Measurements from ENCODE around the gene FAM43A.

Gene FAM43A

DNA sequence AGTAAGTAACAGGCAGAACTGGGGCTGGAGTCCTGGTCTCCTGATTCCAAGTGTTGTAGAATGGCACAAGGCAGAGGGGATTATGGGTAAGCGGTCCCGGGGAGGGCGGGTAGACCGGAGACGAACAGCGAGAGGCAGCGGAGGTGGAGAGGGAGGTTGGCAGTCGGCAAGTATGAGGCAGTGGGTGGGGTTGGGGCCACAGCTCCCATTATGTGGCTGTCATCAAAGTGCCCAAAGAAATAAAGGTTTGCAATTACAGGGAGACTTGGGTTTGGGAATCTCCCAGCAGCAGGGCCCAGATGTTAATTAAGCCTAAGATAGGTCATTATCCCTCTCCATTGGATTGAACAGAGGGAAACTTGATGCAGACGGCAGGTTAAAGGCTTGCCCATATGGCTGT lies 16.9 kb downstream of the FAM43A start:
- no peaks in the 10 kb centered on the region for H3K4me1 ChIP-seq (ENCODE audit: insufficient read depth, poor library complexity, severe bottlenecking)
- no peak for ATAC-seq (ENCODE audit: low read depth)

GRCh38 chr3:194705227-194705626 lies 19.5 kb downstream of the FAM43A start:
- H3K27ac ChIP-seq (ENCODE audit: poor library complexity, severe bottlenecking), result no peak overlapping the region
- no peak for TF ChIP-seq CTCF (IDR thresholded peaks at IDR 0.05; ENCODE audit: poor library complexity, severe bottlenecking)

More for the DNA sequence above, 16.9 kb downstream of the FAM43A start:
- no peak for TF ChIP-seq CTCF (IDR thresholded peaks at IDR 0.05; ENCODE audit: poor library complexity, severe bottlenecking)
- DNase-seq (ENCODE audit: low spot score), result no peak
- Histone ChIP-seq H3K36me3 (ENCODE audit: low read depth) (no peaks in the 10 kb centered on the region), H3K9me3 (ENCODE audit: severe bottlenecking) (no peaks in the 10 kb centered on the region), H3K27ac (ENCODE audit: poor library complexity, severe bottlenecking) (no peak overlapping the region), H3K27me3 (ENCODE audit: insufficient read depth, poor library complexity, severe bottlenecking) (no peaks in the 10 kb centered on the region), H3K4me3 (ENCODE audit: severe bottlenecking) (no peak overlapping the region)

DNA sequence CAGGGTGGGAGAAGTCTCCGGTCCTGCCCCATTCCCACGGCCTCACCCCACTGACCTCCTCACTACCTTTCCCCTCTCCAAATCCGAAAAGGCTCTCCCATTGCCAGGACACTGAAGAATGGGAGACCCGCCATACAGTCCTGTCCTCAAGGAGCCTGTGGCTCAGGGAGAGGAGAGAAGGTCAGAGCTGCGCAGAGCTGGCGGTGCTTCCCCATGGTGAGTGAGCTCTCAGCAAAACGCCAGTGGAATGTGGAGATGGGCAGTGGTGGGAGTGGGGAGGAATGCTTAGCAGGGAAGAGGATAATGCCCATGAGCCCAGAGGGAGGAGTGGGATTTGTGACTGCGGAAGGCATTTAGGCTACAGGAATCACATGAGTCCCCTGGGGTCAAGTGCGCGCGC lies 20.1 kb downstream of the FAM43A start:
- Histone ChIP-seq H3K4me1 (ENCODE audit: insufficient read depth, poor library complexity, severe bottlenecking) (no peaks in the 10 kb centered on the region), H3K27ac (ENCODE audit: poor library complexity, severe bottlenecking) (no peak overlapping the region), H3K9me3 (ENCODE audit: severe bottlenecking) (no peaks in the 10 kb centered on the region), H3K4me3 (ENCODE audit: severe bottlenecking) (no peak overlapping the region), H3K27me3 (ENCODE audit: insufficient read depth, poor library complexity, severe bottlenecking) (no peaks in the 10 kb centered on the region), H3K36me3 (ENCODE audit: low read depth) (no peaks in the 10 kb centered on the region)
- ATAC-seq (ENCODE audit: low read depth), result no peak
- no peak for TF ChIP-seq CTCF (IDR thresholded peaks at IDR 0.05; ENCODE audit: poor library complexity, severe bottlenecking)
- DNase-seq (ENCODE audit: low spot score), result no peak

More at GRCh38 chr3:194705227-194705626, 19.5 kb downstream of the FAM43A start:
- Histone ChIP-seq H3K9me3 (ENCODE audit: severe bottlenecking) (no peaks in the 10 kb centered on the region), H3K27me3 (ENCODE audit: insufficient read depth, poor library complexity, severe bottlenecking) (no peaks in the 10 kb centered on the region), H3K4me1 (ENCODE audit: insufficient read depth, poor library complexity, severe bottlenecking) (no peaks in the 10 kb centered on the region), H3K36me3 (ENCODE audit: low read depth) (no peaks in the 10 kb centered on the region), H3K4me3 (ENCODE audit: severe bottlenecking) (no peak overlapping the region)
- no peak for DNase-seq (ENCODE audit: low spot score)
- no peak for ATAC-seq (ENCODE audit: low read depth)

GRCh38 chr3:194707147-194707540 lies 21.5 kb downstream of the FAM43A start:
- ATAC-seq (ENCODE audit: low read depth), result no peak

More at GRCh38 chr3:194707147-194707540, 21.5 kb downstream of the FAM43A start:
- H3K4me1 ChIP-seq (ENCODE audit: insufficient read depth, poor library complexity, severe bottlenecking), result peaks cover 7% of the 10 kb centered on the region
- no peaks in the 10 kb centered on the region for H3K36me3 ChIP-seq (ENCODE audit: low read depth)
- no peak overlapping the region for H3K4me3 ChIP-seq (ENCODE audit: severe bottlenecking)
- no peaks in the 10 kb centered on the region for H3K9me3 ChIP-seq (ENCODE audit: severe bottlenecking)
- no peak for DNase-seq (ENCODE audit: low spot score)
- no peak overlapping the region for H3K27ac ChIP-seq (ENCODE audit: poor library complexity, severe bottlenecking)
- TF ChIP-seq CTCF (IDR thresholded peaks at IDR 0.05; ENCODE audit: poor library complexity, severe bottlenecking), result no peak
- H3K27me3 ChIP-seq (ENCODE audit: insufficient read depth, poor library complexity, severe bottlenecking), result no peaks in the 10 kb centered on the region

Data from RWPE2 (cell line).